HCT116 (cell line): Measurements from ENCODE around the gene MEGF10. TPM values are rescaled to one million over a fixed set of nuclear protein-coding genes. Genes with fewer than 3 reads are reported as not detected.

Experiments
- ATAC-seq: fragments of 200-7000 bp; cut with Tn5 transposase; 2 replicates; pipeline ENCODE4 v1.9.1; 2020; ENCODE audit warnings: mild to moderate bottlenecking, moderate library complexity
- BruUV-seq: library from RNA; stranded (reverse); fragments of 400-500 nt; replicated peaks from 2 replicates; lab custom pipeline; 2021; lab: Mats Ljungman, UMichigan
- CTCF ChIA-PET: fragments of 300-600 bp; sonication (Branson Sonifier 250); formaldehyde crosslinking; loops from one replicate; lab custom pipeline; 2021; ENCODE audit warnings: antibody characterized with exemption; lab: Charles Lee
- POLR2A ChIA-PET: fragments of 300-600, 350-600 bp; sonication (Branson Sonifier 250); formaldehyde crosslinking; loops from one replicate; lab custom pipeline; 2021; ENCODE audit warnings: antibody characterized with exemption; lab: Charles Lee
- RAD21 ChIA-PET, 2 experiments: fragments of 300-600 bp; sonication (Branson Sonifier 250); formaldehyde crosslinking; loops; one replicate each; lab custom pipeline; 2023; ENCODE audit warnings: low total read pairs in 2 of 2; ENCODE audit not compliant: uncharacterized antibody in 2 of 2, unreplicated experiment in 2 of 2, low non-redundant PET in 1 of 2; lab: Charles Lee
- DNase-seq: peaks from one replicate; pipeline ENCODE4 v3.0.0-alpha.2; 2010; ENCODE audit warnings: low read depth, low spot score
- H2AFZ ChIP-seq: fragments of 200-600 bp; shearing (Covaris generic), sonication (generic); 2 replicates; pipeline ENCODE4 v1.6.1; 2017; ENCODE audit warnings: low read depth, mixed run types, mixed read lengths, antibody characterized with exemption, low read length; ENCODE audit not compliant: poor library complexity, severe bottlenecking
- H3K27ac ChIP-seq: 2 replicates; pipeline ENCODE4 v1.5.1; 2012; ENCODE audit warnings: low read depth, low read length
- H3K27me3 ChIP-seq: fragments of 200-600 bp; sonication (generic); 2 replicates; pipeline ENCODE4 v1.6.1; 2016; ENCODE audit warnings: mixed run types, low read length, mixed read lengths; ENCODE audit not compliant: insufficient read depth
- H3K36me3 ChIP-seq, 2 experiments: fragments of 200-500 bp in 1 of 2; fragments of 200-600 bp in 1 of 2; sonication (Bioruptor generic) in 1 of 2; sonication (generic) in 1 of 2; 2 replicates each; pipeline versions ENCODE4 v1.5.1 to v1.6.1; 2014 to 2016; ENCODE audit warnings: low read length in 2 of 2, inconsistent platforms in 1 of 2, mixed read lengths in 1 of 2, mixed run types in 1 of 2; ENCODE audit not compliant: insufficient read depth in 2 of 2, control insufficient read depth in 1 of 2
- H3K4me1 ChIP-seq, 2 experiments: fragments of 200-600 bp in 1 of 2; sonication (generic) in 1 of 2; 2 replicates each; pipeline versions ENCODE4 v1.5.1 to v1.6.1; 2012 to 2017; ENCODE audit warnings: low read length in 2 of 2, inconsistent platforms in 1 of 2, mild to moderate bottlenecking in 1 of 2, mixed read lengths in 1 of 2, mixed run types in 1 of 2, moderate library complexity in 1 of 2; ENCODE audit not compliant: insufficient read depth in 2 of 2, control insufficient read depth in 1 of 2
- H3K4me2 ChIP-seq: fragments of 200-600 bp; sonication (generic); 2 replicates; pipeline ENCODE4 v1.6.1; 2017; ENCODE audit warnings: mixed run types, low read length, mixed read lengths
- H3K4me3 ChIP-seq, 2 experiments: fragments of 200-600 bp in 1 of 2; sonication (generic) in 1 of 2; replicated peaks in 1 of 2; 2 replicates each; pipeline ENCODE4 v1.5.1; 2011 to 2016; ENCODE audit warnings: low read length in 2 of 2, control low read depth in 1 of 2, low read depth in 1 of 2, mild to moderate bottlenecking in 1 of 2, mixed read lengths in 1 of 2, mixed run types in 1 of 2
- H3K79me2 ChIP-seq: fragments of 200-600 bp; sonication (generic); 2 replicates; pipeline ENCODE4 v1.6.1; 2017; ENCODE audit warnings: mild to moderate bottlenecking, mixed run types, low read length, moderate library complexity, mixed read lengths; ENCODE audit not compliant: insufficient read depth
- H3K9ac ChIP-seq: fragments of 200-600 bp; sonication (generic); 2 replicates; pipeline ENCODE4 v1.6.1; 2016; ENCODE audit warnings: low read length, mixed read lengths
- H3K9me2 ChIP-seq: fragments of 200-600 bp; sonication (generic), shearing (Covaris generic); 2 replicates; pipeline ENCODE4 v1.6.1; 2017; ENCODE audit warnings: mixed run types, mild to moderate bottlenecking, moderate library complexity; ENCODE audit not compliant: insufficient read depth
- H3K9me3 ChIP-seq, 2 experiments: fragments of 200-500 bp in 1 of 2; fragments of 200-600 bp in 1 of 2; sonication (Bioruptor generic) in 1 of 2; sonication (generic) in 1 of 2; 2 replicates each; pipeline ENCODE4 v1.6.1; 2014 to 2017; ENCODE audit warnings: low read length in 2 of 2, mixed read lengths in 2 of 2, inconsistent platforms in 1 of 2, low read depth in 1 of 2, mild to moderate bottlenecking in 1 of 2, mixed run types in 1 of 2, moderate library complexity in 1 of 2; ENCODE audit not compliant: control insufficient read depth in 1 of 2, insufficient read depth in 1 of 2
- H4K20me1 ChIP-seq: fragments of 200-600 bp; sonication (generic), shearing (Covaris generic); 2 replicates; pipeline ENCODE4 v1.6.1; 2017; ENCODE audit warnings: mixed run types, mild to moderate bottlenecking, moderate library complexity; ENCODE audit not compliant: insufficient read depth
- ATF3 ChIP-seq: IDR thresholded peaks from 2 replicates; pipeline ENCODE4 v1.6.1; 2012
- CBX3 ChIP-seq: IDR thresholded peaks from 2 replicates; pipeline ENCODE4 v1.6.1; 2012; ENCODE audit warnings: low read depth
- CEBPB ChIP-seq: IDR thresholded peaks from 2 replicates; pipeline ENCODE4 v1.6.1; 2012; ENCODE audit warnings: low read depth
- CTCF ChIP-seq, 3 experiments: fragments of 200-600 bp in 1 of 3; sonication (generic) in 1 of 3; IDR thresholded peaks in 2 of 3; conservative IDR thresholded peaks in 1 of 3; 2 replicates each; pipeline ENCODE4 v1.5.1; 2012 to 2017; ENCODE audit warnings: low read depth in 2 of 3, low read length in 2 of 3, antibody characterized with exemption in 1 of 3, borderline replicate concordance in 1 of 3, control low read depth in 1 of 3, mild to moderate bottlenecking in 1 of 3, mixed read lengths in 1 of 3, mixed run types in 1 of 3, moderate library complexity in 1 of 3; ENCODE audit not compliant: insufficient read depth in 1 of 3
- EGR1 ChIP-seq: IDR thresholded peaks from 2 replicates; pipeline ENCODE4 v1.6.1; 2012; ENCODE audit warnings: low read depth
- EZH2 ChIP-seq: fragments of 200-600 bp; sonication (generic); IDR thresholded peaks from 2 replicates; pipeline ENCODE4 v1.6.1; 2017; ENCODE audit warnings: antibody characterized with exemption, mixed run types
- EZH2phosphoT487 ChIP-seq: fragments of 200-600 bp; IDR thresholded peaks from 2 replicates; pipeline ENCODE4 v1.6.1; 2018; ENCODE audit warnings: antibody characterized with exemption, borderline replicate concordance
- FOSL1 ChIP-seq: IDR thresholded peaks from 2 replicates; pipeline ENCODE4 v1.6.1; 2012; ENCODE audit warnings: low read depth
- POLR2A ChIP-seq: IDR thresholded peaks from 2 replicates; pipeline ENCODE4 v1.7.0; 2011; ENCODE audit warnings: borderline replicate concordance; ENCODE audit not compliant: insufficient read depth, insufficient read length; ENCODE audit errors: extremely low read depth
- POLR2AphosphoS5 ChIP-seq: IDR thresholded peaks from 2 replicates; pipeline ENCODE4 v1.6.1; 2011; ENCODE audit warnings: mild to moderate bottlenecking, low read depth, low read length, moderate library complexity
- RAD21 ChIP-seq: IDR thresholded peaks from 2 replicates; pipeline ENCODE4 v1.6.1; 2012; ENCODE audit warnings: low read depth, mild to moderate bottlenecking
- REST ChIP-seq: IDR thresholded peaks from 2 replicates; pipeline ENCODE4 v1.6.1; 2012; ENCODE audit warnings: low read depth
- SIN3A ChIP-seq: IDR thresholded peaks from 2 replicates; pipeline ENCODE4 v1.6.1; 2012; ENCODE audit warnings: low read depth
- SP1 ChIP-seq: IDR thresholded peaks from 2 replicates; pipeline ENCODE4 v1.6.1; 2012; ENCODE audit warnings: low read depth
- SRF ChIP-seq: IDR thresholded peaks from 2 replicates; pipeline ENCODE4 v1.6.1; 2012; ENCODE audit warnings: low read depth
- TCF7L2 ChIP-seq: IDR thresholded peaks from 2 replicates; pipeline ENCODE4 v1.7.0; 2011; ENCODE audit warnings: borderline replicate concordance, inconsistent platforms; ENCODE audit not compliant: insufficient read depth, insufficient read length; ENCODE audit errors: extremely low read depth
- YY1 ChIP-seq: IDR thresholded peaks from 2 replicates; pipeline ENCODE4 v1.6.1; 2011; ENCODE audit warnings: low read length, low read depth, moderate library complexity, mild to moderate bottlenecking; ENCODE audit not compliant: insufficient replicate concordance; ENCODE audit errors: extremely low read depth
- ZBTB33 ChIP-seq: IDR thresholded peaks from 2 replicates; pipeline ENCODE4 v1.6.1; 2011; ENCODE audit warnings: mild to moderate bottlenecking, low read length, moderate library complexity; ENCODE audit not compliant: insufficient replicate concordance; ENCODE audit errors: extremely low read depth
- ZFX ChIP-seq: fragments of 450-650 bp; IDR thresholded peaks from 2 replicates; pipeline ENCODE4 v1.6.1; 2017
- ZNF274 ChIP-seq: fragments of 200-500 bp; sonication (Bioruptor generic); IDR thresholded peaks from 2 replicates; pipeline ENCODE4 v1.6.1; 2014; ENCODE audit warnings: mild to moderate bottlenecking, low read depth, low read length, inconsistent platforms
- intact Hi-C: fragments of 100-400 bp; cut with micrococcal nuclease; formaldehyde crosslinking; loops from 2 replicates; pipeline ENCODE4 v1.10.0; 2022
- total RNA-seq: library from RNA; stranded (reverse); gene quantifications from one replicate; pipeline ENCODE4 v1.2.1, GENCODE V29; 2021; ENCODE audit not compliant: unreplicated experiment

Gene MEGF10
- total RNA-seq, 1 experiment from 2014 or later = 0.02 TPM

GRCh38 chr5:127498548-127498947 lies 208.0 kb downstream of the MEGF10 start:
- TF ChIP-seq CTCF (IDR thresholded peaks at IDR 0.05 in 2 of 3, conservative IDR thresholded peaks at IDR 0.05 in 1 of 3; ENCODE audit: borderline replicate concordance in 1 of 3, insufficient read depth in 1 of 3, low read depth in 2 of 3, low read length in 2 of 3) (no peak), ZBTB33 (no peak), ZFX (no peak), TCF7L2 (no peak), ZNF274 (no peak), REST (no peak), SIN3A (no peak), FOSL1 (no peak), CBX3 (no peak), SP1 (no peak), CEBPB (no peak), EZH2phosphoT487 (no peak), RAD21 (no peak), POLR2AphosphoS5 (no peak), YY1 (no peak), EGR1 (no peak), SRF (no peak), POLR2A (no peak), ATF3 (no peak), EZH2 (no peak)
- TF ChIP-seq, all 23 proteins: peak for 0
- no peaks in the 10 kb centered on the region for H3K9me3 ChIP-seq
- ChIA-PET CTCF (no interaction called here), RAD21 (no interaction called here), POLR2A (no interaction called here)
- H3K27ac ChIP-seq = no peak overlapping the region
- H3K27me3 ChIP-seq = no peaks in the 10 kb centered on the region
- no peaks in the 10 kb centered on the region for H3K79me2 ChIP-seq
- no peaks in the 10 kb centered on the region for H3K4me1 ChIP-seq
- no TSS peak for BruUV-seq
- ATAC-seq = no peak
- no peak overlapping the region for H3K4me3 ChIP-seq
- H2AFZ ChIP-seq = no peak overlapping the region
- intact Hi-C loops = no loop called here
- H3K9ac ChIP-seq = no peak overlapping the region
- H4K20me1 ChIP-seq = no peaks in the 10 kb centered on the region
- no peaks in the 10 kb centered on the region for H3K9me2 ChIP-seq
- no peaks in the 10 kb centered on the region for H3K36me3 ChIP-seq
- DNase-seq = no peak
- H3K4me2 ChIP-seq = no peak overlapping the region
